HG02588 (cell line): Measurements from ENCODE around the gene PRR23E.

Source experiments
- ATAC-seq: cut with Tn5 transposase; IDR thresholded peaks from one replicate; pipeline ENCODE4 v1.9.1; 2021; ENCODE audit warnings: mild to moderate bottlenecking, moderate library complexity; ENCODE audit not compliant: unreplicated experiment

PRR23E gene

DNA sequence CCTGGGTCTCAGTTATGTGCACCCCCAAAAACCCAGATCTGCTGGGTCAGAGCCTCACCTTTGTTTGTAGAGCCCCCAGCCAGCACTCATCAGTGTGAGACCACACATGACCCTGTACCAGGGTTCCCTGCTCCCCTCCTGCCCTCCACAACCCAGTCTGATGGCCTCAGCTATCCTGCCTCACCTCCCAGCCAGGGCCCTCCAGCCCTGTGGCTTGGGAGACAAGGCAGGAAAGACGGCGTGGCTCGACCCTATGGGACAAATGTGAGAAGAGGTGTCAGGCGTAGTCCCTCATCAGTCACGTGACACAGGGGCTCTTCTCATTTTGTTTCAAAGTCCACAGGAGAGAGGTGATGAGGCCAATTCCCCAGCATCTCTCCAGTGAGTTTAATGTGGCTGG is 28.3 kb upstream of the PRR23E start:
- ATAC-seq = no peak

DNA sequence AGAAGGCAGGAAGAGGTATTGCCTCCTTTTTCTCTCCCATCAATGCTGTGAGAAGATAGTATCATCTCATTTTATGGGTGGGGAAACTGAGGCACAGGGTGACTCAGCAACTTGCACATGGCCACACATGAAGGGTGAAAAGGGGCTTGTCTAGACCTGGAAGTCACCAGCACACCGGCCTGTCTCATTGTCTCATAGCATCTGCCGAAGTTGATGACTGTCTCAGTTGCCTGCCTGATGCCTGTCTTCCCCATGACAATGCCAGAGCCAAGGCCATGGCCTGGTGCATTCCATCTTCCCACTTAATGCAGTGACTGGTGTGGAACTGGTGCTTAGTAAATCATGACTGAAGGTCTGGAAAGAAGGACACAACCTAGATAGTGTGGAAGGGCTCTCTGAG is 27.9 kb upstream of the PRR23E start:
- no peak for ATAC-seq

DNA sequence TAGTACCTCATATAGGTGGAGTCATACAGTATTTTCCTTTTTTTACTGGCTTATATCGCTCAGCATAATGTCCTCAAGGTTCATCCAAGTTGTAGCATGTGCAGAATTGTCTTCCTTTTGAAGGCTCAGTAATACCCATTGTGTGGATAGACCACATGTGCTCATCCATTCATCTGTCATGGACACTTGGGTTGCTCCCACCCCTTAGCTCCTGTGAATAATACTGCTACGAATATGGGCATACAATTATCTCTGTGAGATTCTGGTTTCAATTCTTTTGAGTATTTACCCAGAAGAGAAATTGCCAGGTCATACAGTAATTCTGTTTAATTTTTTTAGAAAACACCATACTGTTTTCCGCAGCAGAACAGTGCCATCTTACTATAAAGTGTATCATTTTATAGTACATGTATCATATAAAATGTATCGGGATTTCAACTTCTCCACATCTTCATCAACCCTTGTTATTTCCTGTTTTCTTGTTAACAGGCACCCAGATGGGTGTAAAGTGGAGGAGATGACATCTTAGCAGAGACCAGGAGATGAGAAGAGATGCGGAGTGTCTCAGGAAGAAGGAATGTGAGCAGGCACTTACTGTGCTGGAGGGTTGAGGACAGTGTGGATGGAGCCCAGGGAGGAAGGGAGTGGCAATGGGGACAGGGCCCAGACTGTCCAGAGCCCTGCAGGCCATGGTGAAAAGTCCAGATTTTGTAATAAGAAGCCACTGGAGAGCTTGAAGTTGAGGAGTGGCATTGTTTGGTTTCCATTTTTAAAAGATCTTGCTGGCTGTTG is 27.0 kb upstream of the PRR23E start:
- ATAC-seq = no peak

DNA sequence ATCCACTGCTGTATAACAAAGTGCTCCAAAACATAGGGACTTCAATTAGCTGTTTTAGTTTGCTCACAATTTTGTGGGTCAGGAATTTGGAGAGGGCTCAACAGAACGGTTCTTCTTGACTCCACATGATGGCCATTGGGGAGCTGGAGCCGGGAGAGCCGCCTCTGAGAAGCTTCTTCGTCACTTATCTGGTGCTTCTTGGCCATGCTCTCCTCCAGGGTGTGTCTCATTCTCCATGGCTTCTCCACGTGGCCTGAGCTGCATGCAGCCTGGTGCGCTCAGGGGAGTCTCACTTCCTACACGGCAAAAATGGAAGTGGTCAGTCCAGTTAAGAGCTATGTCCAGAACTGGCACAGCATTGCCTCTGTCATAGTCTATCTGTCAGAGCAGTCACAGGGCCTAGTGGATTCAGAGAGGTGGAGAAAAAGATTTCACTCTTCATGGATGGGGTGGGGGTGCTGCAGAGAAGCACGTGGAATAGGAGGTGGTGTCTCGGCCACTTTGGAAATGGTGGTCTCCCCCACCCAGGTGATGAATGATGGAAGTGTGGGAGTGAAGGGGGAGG is 26.3 kb upstream of the PRR23E start:
- no peak for ATAC-seq

DNA sequence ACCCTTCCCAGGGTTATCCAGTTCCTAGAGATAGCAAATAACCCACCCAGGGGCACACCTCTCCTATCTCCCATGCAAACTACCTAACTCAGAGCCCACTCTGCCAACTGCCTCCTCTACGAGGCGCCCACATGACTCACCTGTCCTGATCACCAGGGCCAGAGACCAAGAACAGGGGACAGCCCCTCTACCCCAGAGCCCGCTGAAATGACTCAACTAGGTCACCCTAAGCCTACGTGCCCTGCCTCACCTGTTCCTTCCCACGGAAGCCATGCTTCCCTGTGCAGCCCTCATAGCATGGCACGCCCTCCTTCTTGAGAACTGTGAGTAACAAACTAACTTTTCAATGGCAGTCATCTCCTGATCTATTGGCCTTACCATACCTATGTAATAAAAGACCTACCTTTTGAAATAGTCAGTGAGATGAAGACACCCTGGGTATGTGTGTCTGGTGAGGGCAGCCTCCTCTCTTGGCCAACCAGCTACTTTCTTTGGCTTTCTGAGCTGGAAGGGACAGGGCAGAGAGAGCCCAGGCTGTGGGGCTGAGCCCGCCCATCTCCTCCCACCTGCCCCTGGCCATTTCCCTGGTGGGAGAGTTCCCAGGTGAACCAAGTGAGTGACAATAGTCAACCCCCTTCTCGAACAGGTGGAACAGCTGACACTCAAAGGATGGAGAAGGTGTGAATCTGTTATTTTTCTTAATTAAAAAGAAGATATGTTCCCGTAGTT is 25.5 kb upstream of the PRR23E start:
- no peak for ATAC-seq

DNA sequence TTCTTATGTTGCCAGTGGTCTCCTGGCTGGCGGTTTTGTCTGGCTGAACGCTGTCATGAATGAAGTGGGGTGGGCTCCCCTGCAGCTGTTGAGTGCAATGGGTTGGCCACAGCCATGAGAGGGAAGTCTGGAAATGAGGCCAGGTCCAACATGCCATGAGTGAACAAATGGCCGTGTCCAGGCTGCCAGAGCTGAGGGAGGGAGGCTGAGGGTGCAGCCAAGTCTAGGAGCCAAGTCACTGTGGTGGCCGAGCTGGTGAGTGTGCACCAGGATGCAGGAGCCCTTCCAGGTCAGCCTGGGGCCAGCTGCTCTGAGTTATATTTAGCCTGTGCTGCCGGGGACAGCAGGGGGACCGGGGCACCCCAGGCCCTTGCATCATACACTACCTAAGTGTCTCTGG is 24.7 kb upstream of the PRR23E start:
- ATAC-seq = no peak

DNA sequence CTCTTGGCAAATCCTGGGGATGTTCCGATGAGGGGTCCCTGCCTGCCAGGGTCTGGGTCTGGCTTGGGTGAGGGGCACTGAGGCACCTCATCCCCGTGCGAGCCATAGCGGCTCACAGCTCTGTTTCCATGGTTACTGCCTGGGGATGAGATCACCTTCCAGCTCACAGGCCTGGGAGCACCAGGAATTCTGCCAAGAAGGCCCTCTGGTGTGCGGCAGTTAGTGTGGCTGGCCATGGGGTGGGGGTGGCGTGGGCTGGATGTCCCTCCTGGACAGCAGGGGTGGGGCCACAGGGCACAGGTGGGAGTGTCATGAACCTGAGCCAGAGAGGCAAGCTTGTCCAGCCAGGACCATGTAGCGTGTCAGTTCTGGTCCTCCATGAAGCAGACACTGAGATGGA is 22.1 kb upstream of the PRR23E start:
- no peak for ATAC-seq

DNA sequence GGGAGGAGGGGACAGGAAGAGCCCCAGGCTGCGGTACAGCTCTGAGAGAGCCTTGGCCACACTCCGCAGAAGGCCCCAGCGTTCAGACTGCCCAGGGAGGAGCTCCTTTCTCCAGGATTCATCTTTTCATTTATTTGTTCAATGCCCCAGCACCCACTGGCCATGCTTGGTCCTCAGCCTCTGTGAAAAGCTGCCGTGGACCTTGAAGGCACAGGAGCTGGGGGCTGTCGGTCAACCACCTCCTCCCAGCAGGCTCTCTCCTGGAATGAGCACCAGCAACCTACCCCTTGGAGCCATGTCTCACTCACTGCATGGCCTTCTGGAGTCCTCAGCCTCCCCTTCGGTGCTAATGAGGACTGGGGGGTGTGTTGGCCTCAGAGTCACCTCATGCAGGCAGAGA is 21.6 kb upstream of the PRR23E start:
- no peak for ATAC-seq

DNA sequence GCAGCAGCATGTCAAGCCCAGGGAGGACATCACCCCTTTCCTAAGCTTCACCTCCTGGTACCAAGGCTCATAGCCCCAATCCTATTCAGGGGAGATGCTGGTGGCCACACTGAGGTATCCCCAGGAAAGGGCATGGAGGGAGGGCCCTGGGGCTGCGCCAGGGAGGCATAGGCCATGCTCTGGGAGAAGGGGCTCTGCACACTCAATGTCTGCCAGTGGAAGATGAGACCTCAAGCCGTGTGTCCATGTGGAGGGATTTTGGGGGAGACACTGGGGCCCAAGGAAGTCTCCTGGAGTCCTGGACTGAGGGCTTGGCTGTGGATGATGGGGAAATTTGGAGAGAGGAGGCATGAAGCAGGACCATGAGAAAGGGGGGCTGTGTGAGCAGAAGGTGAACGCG is 21.2 kb upstream of the PRR23E start:
- ATAC-seq = no peak

DNA sequence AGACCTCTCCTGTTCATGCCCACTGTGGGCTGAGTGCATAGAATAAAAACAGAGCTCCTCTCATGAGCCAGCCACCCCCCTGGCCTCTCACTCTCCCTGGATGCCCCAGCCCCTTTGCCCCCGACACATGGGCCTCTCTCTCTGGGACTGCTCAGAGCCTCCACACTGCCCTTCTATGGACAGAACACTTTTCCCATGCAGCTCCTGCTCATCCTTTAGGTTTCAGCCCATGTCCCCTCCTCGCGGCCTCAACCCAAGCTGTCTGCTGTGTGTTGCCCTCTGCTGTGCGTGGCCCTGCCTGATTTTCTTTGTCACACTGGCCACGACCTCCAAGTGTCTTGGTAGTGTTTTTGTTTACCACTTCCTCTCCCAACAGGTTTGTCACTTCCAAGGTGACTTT is 20.7 kb upstream of the PRR23E start:
- no peak for ATAC-seq

DNA sequence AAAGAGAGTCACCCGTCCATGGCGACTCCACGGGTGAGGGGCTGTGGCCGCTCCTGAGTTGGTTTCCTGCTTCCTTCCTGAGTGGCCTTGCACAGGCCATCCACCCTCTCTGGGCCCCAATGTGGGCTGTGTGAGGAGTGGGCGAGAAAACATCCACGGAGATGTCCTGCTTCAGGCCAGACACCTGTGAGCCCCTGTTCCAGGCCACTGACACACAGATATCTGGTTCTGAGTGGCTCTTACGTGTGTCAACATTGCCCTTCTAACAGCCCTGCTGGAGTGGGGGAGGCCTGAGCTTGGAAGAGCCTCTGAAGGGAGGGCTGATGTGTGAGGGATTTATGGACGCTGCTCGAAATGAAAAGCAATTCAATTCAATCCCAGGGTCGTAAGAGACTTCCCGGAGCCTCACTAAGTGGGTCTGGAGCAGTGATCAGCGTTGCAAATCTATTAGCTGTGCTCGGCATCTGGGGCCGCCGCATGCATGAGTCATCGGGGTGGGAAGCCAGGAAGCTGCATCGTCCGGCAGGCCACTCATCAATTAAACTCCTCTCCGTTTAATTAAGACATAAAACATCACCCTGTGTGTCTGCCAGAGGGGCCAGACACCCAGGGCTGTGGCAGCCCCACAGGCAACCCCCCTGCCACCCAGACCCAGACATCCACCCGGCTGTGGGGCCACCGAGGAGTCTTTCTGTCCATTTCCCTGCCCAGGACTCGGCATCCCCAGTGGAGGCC is 20.0 kb upstream of the PRR23E start:
- no peak for ATAC-seq

DNA sequence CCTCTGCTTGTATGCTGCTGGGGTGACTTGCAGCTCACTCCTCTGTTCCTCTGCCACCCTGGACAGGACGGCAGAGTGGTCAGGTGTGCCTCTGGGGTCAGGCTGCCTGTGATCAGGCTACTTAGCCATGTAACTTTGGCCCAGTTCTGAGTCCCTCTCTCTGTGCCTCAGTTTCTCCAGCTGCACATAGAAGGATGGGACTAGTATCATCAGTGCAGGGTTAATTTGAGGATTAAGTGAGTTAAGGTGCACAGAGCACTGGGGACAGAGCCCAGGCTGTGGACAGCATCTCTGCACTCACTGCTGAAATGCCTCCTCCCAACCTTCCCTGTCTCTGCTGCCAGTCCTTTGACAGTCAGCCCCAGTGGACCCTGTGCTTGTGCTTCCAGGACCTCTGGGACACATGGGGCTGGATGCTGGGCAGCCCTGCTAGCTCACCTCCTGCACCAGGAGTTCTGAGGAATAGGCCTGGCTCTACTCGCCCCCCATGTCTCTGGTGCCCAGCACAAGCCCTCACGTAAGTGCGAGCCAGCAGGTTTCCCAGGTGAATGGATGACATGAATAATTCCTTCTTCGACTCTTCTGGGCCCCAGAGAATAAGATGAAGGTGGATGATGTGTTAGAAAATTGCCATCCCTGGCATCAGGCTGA is 19.3 kb upstream of the PRR23E start:
- no peak for ATAC-seq

DNA sequence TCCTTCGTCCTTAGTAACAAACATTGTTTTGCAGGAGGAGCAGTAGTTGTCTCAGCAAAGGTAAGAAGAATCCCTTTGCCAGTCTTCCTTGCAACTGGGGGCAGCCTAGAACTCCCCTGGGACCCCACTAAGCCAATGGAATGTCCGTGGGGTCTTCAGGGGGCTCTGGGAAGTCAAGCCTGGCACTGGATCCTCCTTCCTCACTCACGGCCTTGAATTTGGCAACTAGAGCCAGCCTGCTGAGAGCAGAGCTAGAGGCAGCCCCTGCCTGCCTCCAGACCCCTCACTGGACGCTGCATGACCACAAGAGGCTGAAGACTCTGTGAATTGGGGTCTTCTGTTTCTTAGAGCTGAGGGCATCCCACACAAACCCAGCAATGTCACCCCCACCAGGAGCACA is 18.6 kb upstream of the PRR23E start:
- no peak for ATAC-seq

DNA sequence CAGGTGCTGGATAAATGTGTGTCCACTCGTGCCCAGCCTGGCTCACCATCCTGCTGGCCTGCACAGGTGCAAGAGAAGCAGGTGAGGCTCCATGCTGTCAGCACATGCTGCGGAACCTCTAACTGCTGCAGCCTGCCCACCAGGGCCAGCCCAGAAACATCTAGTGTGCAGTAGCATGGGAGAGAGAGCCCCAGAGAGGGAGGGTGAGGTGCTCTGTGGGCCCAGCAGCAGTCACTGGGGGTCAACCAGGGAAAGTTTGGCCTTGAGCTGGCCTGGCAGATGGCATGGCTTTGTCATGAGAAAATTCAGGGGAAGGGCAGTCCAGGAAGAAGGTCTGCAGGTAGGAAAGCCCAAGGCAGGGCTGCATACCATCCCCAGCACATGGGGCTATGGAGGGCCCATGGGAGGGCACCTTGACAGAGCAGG is 18.2 kb upstream of the PRR23E start:
- ATAC-seq = no peak

DNA sequence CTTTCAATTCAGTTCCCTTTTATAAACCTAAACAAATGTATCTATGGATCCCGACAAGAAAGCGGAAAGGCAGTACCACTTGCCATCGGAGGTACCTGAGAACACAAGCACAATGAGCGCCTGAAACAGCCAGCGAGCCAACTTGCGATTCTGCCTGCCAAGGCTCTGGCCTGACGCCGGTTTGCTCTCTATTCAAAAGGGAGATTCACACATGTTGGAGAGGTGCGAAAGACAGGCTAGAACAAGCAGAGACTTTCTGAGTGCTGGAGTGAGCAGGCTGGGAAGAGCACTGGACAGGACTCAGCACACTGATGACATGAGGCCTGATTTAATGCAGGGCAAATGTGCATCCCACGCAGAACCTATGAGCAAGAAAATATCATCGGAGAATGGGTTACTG is 17.7 kb upstream of the PRR23E start:
- ATAC-seq = no peak

DNA sequence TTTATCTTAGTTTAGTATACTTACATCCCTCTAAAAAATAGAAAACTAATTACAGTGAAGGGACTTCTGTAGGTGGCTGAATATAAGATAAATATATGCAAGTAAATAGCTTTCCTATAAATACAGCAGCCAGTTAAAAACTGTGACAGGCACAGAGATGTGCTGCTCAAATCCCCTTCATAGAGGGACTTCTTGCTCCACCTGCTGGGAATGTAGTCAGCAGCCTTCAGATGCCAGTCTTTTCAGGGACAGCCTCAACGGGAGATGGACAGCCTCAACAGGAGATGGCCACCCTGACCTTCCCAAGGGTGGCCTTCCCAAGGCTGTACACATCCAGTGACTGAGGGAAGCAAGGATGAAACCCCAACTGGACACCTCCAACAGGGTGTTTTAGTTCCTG is 15.7 kb upstream of the PRR23E start:
- no peak for ATAC-seq

DNA sequence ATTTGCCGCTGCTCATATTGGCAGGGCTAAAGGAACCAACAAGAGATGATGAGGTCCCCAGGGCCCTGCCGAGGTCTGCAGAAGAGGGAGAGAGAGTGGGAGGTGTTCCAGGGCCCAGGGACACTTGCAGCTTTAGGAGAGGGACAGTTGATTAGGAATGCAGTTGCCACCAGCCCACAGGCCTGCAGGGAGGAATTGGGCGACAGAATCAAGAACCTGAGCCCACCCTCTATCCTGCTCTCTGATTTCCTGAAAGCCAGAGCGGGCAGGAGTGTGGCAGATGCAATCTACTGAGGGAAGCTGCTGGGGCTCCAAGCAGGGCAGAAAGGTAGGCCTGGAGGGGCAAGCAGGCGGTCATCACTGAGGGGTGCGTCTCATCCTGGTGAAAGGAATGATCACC is 12.1 kb upstream of the PRR23E start:
- ATAC-seq = no peak

DNA sequence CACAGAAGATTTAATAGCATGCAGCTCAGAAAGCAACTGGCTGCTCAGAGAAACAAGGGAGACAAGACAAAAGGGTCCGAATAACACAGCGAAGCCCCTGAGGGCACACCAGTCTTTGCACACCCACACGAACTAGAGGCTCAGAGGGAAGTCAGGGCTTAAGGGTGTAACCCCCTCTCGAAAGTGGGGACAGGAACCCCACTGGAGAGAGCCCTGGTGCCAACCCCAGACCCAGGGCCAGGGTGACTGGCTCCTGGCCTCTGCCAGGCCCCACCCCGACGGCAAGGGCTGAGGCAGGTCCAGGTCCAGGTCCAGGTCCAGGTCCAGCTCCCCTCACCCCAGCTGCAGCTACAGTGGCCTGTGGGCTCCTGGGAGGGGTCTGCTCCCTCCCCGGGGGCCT is 10.5 kb upstream of the PRR23E start:
- ATAC-seq = no peak

DNA sequence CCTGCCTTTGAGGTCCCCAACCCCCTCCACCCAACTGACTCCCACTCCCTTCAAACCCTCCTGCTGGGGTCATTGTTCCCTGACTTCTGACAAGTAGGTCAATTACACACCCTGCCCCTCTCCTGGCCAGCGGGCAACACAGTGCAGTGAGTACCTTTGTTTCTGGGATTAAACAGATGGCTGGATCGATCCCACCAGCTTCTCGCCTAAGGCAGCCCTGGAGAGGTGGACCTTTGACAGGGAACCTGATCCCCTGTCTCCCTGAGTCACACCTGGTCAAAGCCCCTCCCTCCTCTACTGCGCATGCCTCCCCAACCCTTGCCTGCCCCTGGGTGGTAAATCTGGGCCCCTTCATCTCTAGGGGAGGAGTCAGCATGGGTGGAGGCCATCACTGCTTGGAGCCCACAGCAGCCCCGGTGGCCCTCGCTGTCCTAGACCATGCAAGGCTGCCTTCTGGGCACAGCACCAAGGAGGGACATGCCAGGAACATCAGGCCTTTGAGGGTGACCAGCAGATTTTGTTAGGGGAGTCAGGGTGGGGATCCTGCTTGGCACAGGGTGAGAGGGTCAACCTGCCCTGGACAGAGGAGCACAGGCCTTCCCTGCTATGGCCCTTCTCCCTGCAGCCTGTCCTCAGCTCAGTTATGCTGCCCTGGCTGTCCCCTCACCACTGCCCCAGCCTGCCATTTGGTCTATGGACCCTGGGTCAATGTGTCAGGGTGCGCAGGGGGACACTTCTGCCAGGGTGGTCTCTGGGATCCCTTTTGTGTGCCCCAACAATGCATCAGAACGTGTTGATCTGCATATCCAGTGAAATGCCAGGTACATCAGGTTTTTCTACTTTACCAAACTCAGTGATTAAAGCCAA is 9.8 kb upstream of the PRR23E start:
- ATAC-seq = no peak
